GM18505 (cell line): Measurements from ENCODE around the gene TMEM95.
A peak's percentile ranks its signal among the peaks of the same experiment; 100 is the strongest.

Source experiments
- ATAC-seq: cut with Tn5 transposase; IDR thresholded peaks from one replicate; pipeline ENCODE4 v1.9.1; 2021; ENCODE audit not compliant: unreplicated experiment
- POLR2A ChIP-seq: IDR thresholded peaks from 4 replicates; pipeline ENCODE4 v1.6.1; 2011; ENCODE audit warnings: borderline replicate concordance; ENCODE audit not compliant: insufficient read depth, insufficient read length; ENCODE audit errors: extremely low read depth

Gene TMEM95

GRCh38 chr17:7403977-7404736, 49.2 kb downstream of the TMEM95 start, which contains the start of gene TMEM256:
Gene TMEM256 (minus strand): TSS chr17:7404097. CDS start chr17:7404084, 13 bp downstream.
- peak; percentile 96 for TF ChIP-seq POLR2A
- peak; percentile 87 for ATAC-seq

- TF ChIP-seq POLR2A = no peak
- peak; percentile 23 for ATAC-seq
Measured at GRCh38 chr17:7404737-7405349, 49.9 kb downstream of the TMEM95 start.

- no peak for TF ChIP-seq POLR2A
- ATAC-seq = no peak
Measured at GRCh38 chr17:7405350-7406234, 50.6 kb downstream of the TMEM95 start.

GRCh38 chr17:7406235-7406825, 51.4 kb downstream of the TMEM95 start:
- no peak for ATAC-seq

More at GRCh38 chr17:7406235-7406825, 51.4 kb downstream of the TMEM95 start:
- TF ChIP-seq POLR2A = no peak
